Measurements from ENCODE around the gene GPR158. TPM values are rescaled to one million over a fixed set of nuclear protein-coding genes. Genes with fewer than 3 reads are reported as not detected.
"Not testable (repeated sequence)": the region's sequence is repeated elsewhere in the genome, so short reads cannot be mapped to it uniquely, and the experiment has no call there.

The GPR158 gene
- total and polyA plus RNA-seq, 2 experiments from 2014 or later: not detected

- H3K4me2 ChIP-seq (ENCODE audit: unreplicated experiment): no peak overlapping the region
- DNase-seq: no peak
- H3F3A ChIP-seq (ENCODE audit: insufficient read depth): no peaks in the 10 kb centered on the region
- H3K79me2 ChIP-seq (ENCODE audit: insufficient read depth): no peaks in the 10 kb centered on the region
- H3K27ac ChIP-seq: no peak overlapping the region
- no peaks in the 10 kb centered on the region for H3K4me1 ChIP-seq (ENCODE audit: insufficient read depth)
- in situ Hi-C loops (cut with MboI): no loop called here
- H3K9me2 ChIP-seq (ENCODE audit: insufficient read depth): no peaks in the 10 kb centered on the region
- H3K9ac ChIP-seq: no peak overlapping the region
- no peaks in the 10 kb centered on the region for H3K36me3 ChIP-seq (ENCODE audit: low read depth)
- H2AFZ ChIP-seq: no peak overlapping the region
- 33 to 40% methylated on average over 4 of the region's 4 CpGs for WGBS, 2 experiments (ENCODE audit: low coverage in 1 of 2, low lambda C conversion rate in 2 of 2, missing lambda C conversion rate in 2 of 2)
- TF ChIP-seq EZH2phosphoT487 (IDR thresholded peaks at IDR 0.05; ENCODE audit: insufficient read depth, low read depth) (no peak), EZH2 (IDR thresholded peaks at IDR 0.05; ENCODE audit: insufficient read depth, poor library complexity, severe bottlenecking) (no peak)
- H3K4me3 ChIP-seq: no peak overlapping the region
- no peaks in the 10 kb centered on the region for H3K27me3 ChIP-seq (replicated peaks; ENCODE audit: insufficient read depth)
- H4K20me1 ChIP-seq (ENCODE audit: insufficient read depth): no peaks in the 10 kb centered on the region
- H3K9me3 ChIP-seq (ENCODE audit: low read depth): no peaks in the 10 kb centered on the region
Observed at GRCh38 chr10:25297466-25297865, 122.7 kb downstream of the GPR158 start.

- no peak overlapping the region for H2AFZ ChIP-seq
- no peak overlapping the region for H3K4me3 ChIP-seq
- H3K27me3 ChIP-seq (replicated peaks; ENCODE audit: insufficient read depth): no peaks in the 10 kb centered on the region
Observed at GRCh38 chr10:25300073-25300472, 125.3 kb downstream of the GPR158 start.

GRCh38 chr10:25304606-25305005, 129.8 kb downstream of the GPR158 start:
- Histone ChIP-seq H2AFZ (no peak overlapping the region), H3K9me3 (ENCODE audit: low read depth) (no peaks in the 10 kb centered on the region), H4K20me1 (ENCODE audit: insufficient read depth) (no peaks in the 10 kb centered on the region), H3K9ac (no peak overlapping the region), H3F3A (ENCODE audit: insufficient read depth) (no peaks in the 10 kb centered on the region), H3K4me1 (ENCODE audit: insufficient read depth) (no peaks in the 10 kb centered on the region), H3K4me2 (ENCODE audit: unreplicated experiment) (no peak overlapping the region), H3K27ac (no peak overlapping the region), H3K9me2 (ENCODE audit: insufficient read depth) (no peaks in the 10 kb centered on the region), H3K27me3 (replicated peaks; ENCODE audit: insufficient read depth) (no peaks in the 10 kb centered on the region), H3K4me3 (no peak overlapping the region), H3K79me2 (ENCODE audit: insufficient read depth) (no peaks in the 10 kb centered on the region), H3K36me3 (ENCODE audit: low read depth) (no peaks in the 10 kb centered on the region)
- 23% methylated on average over 4 of the region's 4 CpGs for WGBS, 2 experiments (ENCODE audit: low coverage in 1 of 2, low lambda C conversion rate in 2 of 2, missing lambda C conversion rate in 2 of 2)
- DNase-seq: no peak
- TF ChIP-seq EZH2phosphoT487 (IDR thresholded peaks at IDR 0.05; ENCODE audit: insufficient read depth, low read depth) (no peak), EZH2 (IDR thresholded peaks at IDR 0.05; ENCODE audit: insufficient read depth, poor library complexity, severe bottlenecking) (no peak)
- in situ Hi-C loops (cut with MboI): no loop called here

More at GRCh38 chr10:25300073-25300472, 125.3 kb downstream of the GPR158 start:
- Histone ChIP-seq H3K9me2 (ENCODE audit: insufficient read depth) (no peaks in the 10 kb centered on the region), H3K79me2 (ENCODE audit: insufficient read depth) (no peaks in the 10 kb centered on the region), H3K9me3 (ENCODE audit: low read depth) (no peaks in the 10 kb centered on the region), H3K36me3 (ENCODE audit: low read depth) (no peaks in the 10 kb centered on the region), H3K9ac (no peak overlapping the region), H3K27ac (no peak overlapping the region), H3F3A (ENCODE audit: insufficient read depth) (no peaks in the 10 kb centered on the region), H3K4me2 (ENCODE audit: unreplicated experiment) (no peak overlapping the region), H3K4me1 (ENCODE audit: insufficient read depth) (no peaks in the 10 kb centered on the region), H4K20me1 (ENCODE audit: insufficient read depth) (no peaks in the 10 kb centered on the region)
- DNase-seq: no peak
- no peak for TF ChIP-seq EZH2 (IDR thresholded peaks at IDR 0.05; ENCODE audit: insufficient read depth, poor library complexity, severe bottlenecking)
- in situ Hi-C loops (cut with MboI): no loop called here
- WGBS, 2 experiments (ENCODE audit: low coverage in 1 of 2, low lambda C conversion rate in 2 of 2, missing lambda C conversion rate in 2 of 2): 22 to 25% methylated on average over 2 of the region's 2 CpGs

GRCh38 chr10:25306386-25306785, 131.6 kb downstream of the GPR158 start:
- no peaks in the 10 kb centered on the region for H3K27me3 ChIP-seq (replicated peaks; ENCODE audit: insufficient read depth)
- WGBS, 2 experiments (ENCODE audit: low coverage in 1 of 2, low lambda C conversion rate in 2 of 2, missing lambda C conversion rate in 2 of 2): 0% methylated on average over 1 of the region's 1 CpG

GRCh38 chr10:25308278-25308677, 133.5 kb downstream of the GPR158 start:
- Histone ChIP-seq H3K27me3 (replicated peaks; ENCODE audit: insufficient read depth) (no peaks in the 10 kb centered on the region), H3K4me3 (no peak overlapping the region), H3K36me3 (ENCODE audit: low read depth) (no peaks in the 10 kb centered on the region), H4K20me1 (ENCODE audit: insufficient read depth) (no peaks in the 10 kb centered on the region), H2AFZ (no peak overlapping the region), H3K4me2 (ENCODE audit: unreplicated experiment) (no peak overlapping the region), H3K9ac (no peak overlapping the region), H3K4me1 (ENCODE audit: insufficient read depth) (no peaks in the 10 kb centered on the region), H3K79me2 (ENCODE audit: insufficient read depth) (no peaks in the 10 kb centered on the region), H3F3A (ENCODE audit: insufficient read depth) (no peaks in the 10 kb centered on the region), H3K9me3 (ENCODE audit: low read depth) (no peaks in the 10 kb centered on the region), H3K27ac (no peak overlapping the region), H3K9me2 (ENCODE audit: insufficient read depth) (no peaks in the 10 kb centered on the region)
- TF ChIP-seq EZH2 (IDR thresholded peaks at IDR 0.05; ENCODE audit: insufficient read depth, poor library complexity, severe bottlenecking) (no peak), EZH2phosphoT487 (IDR thresholded peaks at IDR 0.05; ENCODE audit: insufficient read depth, low read depth) (no peak)
- in situ Hi-C loops (cut with MboI): no loop called here
- 23 to 25% methylated on average over 3 of the region's 3 CpGs for WGBS, 2 experiments (ENCODE audit: low coverage in 1 of 2, low lambda C conversion rate in 2 of 2, missing lambda C conversion rate in 2 of 2)
- no peak for DNase-seq

More at GRCh38 chr10:25306386-25306785, 131.6 kb downstream of the GPR158 start:
- no peaks in the 10 kb centered on the region for H4K20me1 ChIP-seq (ENCODE audit: insufficient read depth)
- H3F3A ChIP-seq (ENCODE audit: insufficient read depth): no peaks in the 10 kb centered on the region
- no peak for DNase-seq
- H3K4me2 ChIP-seq (ENCODE audit: unreplicated experiment): no peak overlapping the region
- no peaks in the 10 kb centered on the region for H3K36me3 ChIP-seq (ENCODE audit: low read depth)
- no peaks in the 10 kb centered on the region for H3K9me3 ChIP-seq (ENCODE audit: low read depth)
- in situ Hi-C loops (cut with MboI): no loop called here
- no peaks in the 10 kb centered on the region for H3K9me2 ChIP-seq (ENCODE audit: insufficient read depth)
- H3K9ac ChIP-seq: no peak overlapping the region
- H3K79me2 ChIP-seq (ENCODE audit: insufficient read depth): no peaks in the 10 kb centered on the region
- no peaks in the 10 kb centered on the region for H3K4me1 ChIP-seq (ENCODE audit: insufficient read depth)
- no peak overlapping the region for H2AFZ ChIP-seq
- TF ChIP-seq EZH2phosphoT487 (IDR thresholded peaks at IDR 0.05; ENCODE audit: insufficient read depth, low read depth) (no peak), EZH2 (IDR thresholded peaks at IDR 0.05; ENCODE audit: insufficient read depth, poor library complexity, severe bottlenecking) (no peak)
- no peak overlapping the region for H3K27ac ChIP-seq
- H3K4me3 ChIP-seq: no peak overlapping the region

DNA sequence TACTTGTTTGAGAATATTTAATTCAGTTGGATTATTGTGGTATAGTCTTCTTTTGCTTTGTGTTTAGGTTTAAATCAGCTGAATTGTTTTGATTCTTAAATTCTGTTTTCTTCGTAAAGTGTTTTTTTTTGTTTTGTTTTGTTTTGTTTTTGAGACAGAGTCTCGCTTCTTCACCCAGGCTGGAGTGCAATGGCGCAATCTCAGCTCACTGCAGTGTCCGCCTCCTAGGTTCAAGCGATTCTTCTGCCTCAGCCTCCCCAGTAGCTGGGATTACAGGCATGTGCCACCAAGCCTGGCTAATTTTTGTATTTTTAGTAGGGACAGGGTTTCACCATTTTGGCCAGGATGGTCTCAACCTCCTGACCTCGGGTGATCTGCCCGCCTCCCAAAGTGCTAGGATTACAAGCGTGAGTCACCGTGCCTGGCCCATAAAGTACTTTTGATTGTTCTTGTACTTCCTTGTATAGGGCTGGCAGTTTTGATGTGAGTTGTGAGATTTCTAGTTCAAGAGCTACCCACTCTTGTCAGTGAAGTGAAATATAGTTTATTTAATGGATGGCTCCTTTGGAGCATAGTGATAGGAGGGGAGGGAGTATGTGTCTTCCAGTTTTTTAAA, 142.9 kb downstream of the GPR158 start:
- H3K4me2 ChIP-seq (ENCODE audit: unreplicated experiment); H2AFZ ChIP-seq; H3K27ac ChIP-seq; in situ Hi-C loops (cut with MboI); H3K9me3 ChIP-seq (ENCODE audit: low read depth); H3K4me3 ChIP-seq; H3K27me3 ChIP-seq (replicated peaks; ENCODE audit: insufficient read depth); H3K79me2 ChIP-seq (ENCODE audit: insufficient read depth); H3K4me1 ChIP-seq (ENCODE audit: insufficient read depth); H3K36me3 ChIP-seq (ENCODE audit: low read depth); H3K9ac ChIP-seq; H3K9me2 ChIP-seq (ENCODE audit: insufficient read depth); H3F3A ChIP-seq (ENCODE audit: insufficient read depth); DNase-seq; H4K20me1 ChIP-seq (ENCODE audit: insufficient read depth): not testable (repeated sequence)
- WGBS, 2 experiments (ENCODE audit: low coverage in 1 of 2, low lambda C conversion rate in 2 of 2, missing lambda C conversion rate in 2 of 2): 48 to 51% methylated on average over 9 of the region's 9 CpGs

Data from GM23248 (cell line).